CD4-positive, alpha-beta T cell treated with Interleukin-21 for 1 hour (primary cell): ENCODE measurements around the gene MLC1.

Source experiments
- DNase-seq: peaks from one replicate; pipeline ENCODE4 v3.0.0-alpha.2; 2020

Gene MLC1

GRCh38 chr22:50057278-50058060 is 27.8 kb downstream of the MLC1 start:
- no peak for DNase-seq

- no peak for DNase-seq
Measured at GRCh38 chr22:50056214-50056972, 28.8 kb downstream of the MLC1 start.

GRCh38 chr22:50053861-50054260 is 31.4 kb downstream of the MLC1 start:
- no peak for DNase-seq

GRCh38 chr22:50051930-50052329 is 33.3 kb downstream of the MLC1 start:
- no peak for DNase-seq

GRCh38 chr22:50049299-50050195 is 35.7 kb downstream of the MLC1 start:
- no peak for DNase-seq

GRCh38 chr22:50048836-50049235 is 36.4 kb downstream of the MLC1 start:
- DNase-seq, result no peak

- DNase-seq, result no peak
Measured at GRCh38 chr22:50048061-50048765, 37.0 kb downstream of the MLC1 start.

- DNase-seq, result no peak
Measured at GRCh38 chr22:50047346-50047745, 37.9 kb downstream of the MLC1 start.

- no peak for DNase-seq
Measured at GRCh38 chr22:50046481-50047245, 38.6 kb downstream of the MLC1 start.

- DNase-seq, result no peak
Measured at GRCh38 chr22:50046019-50046415, 39.2 kb downstream of the MLC1 start.

GRCh38 chr22:50045211-50046018 is 39.8 kb downstream of the MLC1 start:
- no peak for DNase-seq

- DNase-seq, result no peak
Measured at GRCh38 chr22:50044485-50045118, 40.6 kb downstream of the MLC1 start.

GRCh38 chr22:50041361-50042065 is 43.7 kb downstream of the MLC1 start:
- no peak for DNase-seq

GRCh38 chr22:50040717-50041116 is 44.5 kb downstream of the MLC1 start:
- no peak for DNase-seq

GRCh38 chr22:50039669-50040443 is 45.4 kb downstream of the MLC1 start:
- DNase-seq, result no peak

GRCh38 chr22:50035976-50036724 is 49.1 kb downstream of the MLC1 start:
- DNase-seq, result no peak

GRCh38 chr22:50035131-50035881 is 49.9 kb downstream of the MLC1 start:
- DNase-seq, result no peak
